ENCODE data around the gene FRAS1. TPM values are rescaled to one million over a fixed set of nuclear protein-coding genes. Genes with fewer than 3 reads are reported as not detected.
"Not testable (repeated sequence)": the region's sequence is repeated elsewhere in the genome, so short reads cannot be mapped to it uniquely, and the experiment has no call there.

The FRAS1 gene
- polyA plus RNA-seq (2013), result 0.03 TPM

GRCh38 chr4:78057135-78057599 is at the start of gene FRAS1:
Gene FRAS1, plus strand, starts transcription at chr4:78057323. Its CDS starts 687 bp downstream, at chr4:78058010.
- Histone ChIP-seq H3K27me3 (replicated peaks in 2 of 5; ENCODE audit: control insufficient read depth in 4 of 5, insufficient read depth in 5 of 5, low read length in 4 of 5) (peaks cover 2 to 46% (median 28%) of the 10 kb centered on the region in 5 experiments), H3K27ac (ENCODE audit: insufficient read depth in 1 of 2, low read depth in 1 of 2, low read length in 2 of 2, poor library complexity in 1 of 2, severe bottlenecking in 2 of 2) (no peak within 1 kb of the TSS), H3K4me3 (ENCODE audit: control insufficient read depth in 1 of 7, extremely low read depth in 1 of 7, insufficient read depth in 4 of 7, low read depth in 2 of 7, low read length in 6 of 7) (peak within 1 kb of the TSS; percentile 27 to 84 (median 74)), H3K36me3 (ENCODE audit: control insufficient read depth in 4 of 4, insufficient read depth in 4 of 4, low read length in 3 of 4) (no peaks in the 10 kb centered on the region), H3K9me3 (ENCODE audit: control extremely low read depth in 1 of 5, control insufficient read depth in 4 of 5, insufficient read depth in 2 of 5, low read depth in 1 of 5, low read length in 4 of 5) (no peaks in the 10 kb centered on the region), H3K4me1 (ENCODE audit: control extremely low read depth in 1 of 4, control insufficient read depth in 4 of 4, insufficient read depth in 4 of 4, low read length in 3 of 4) (peaks cover 7 to 34% (median 32%) of the 10 kb centered on the region in 4 experiments)
- DNase-seq, result peak; percentile 34 to 70 (median 55)
- ChIA-PET CTCF (no interaction called here), POLR2A (interaction anchor here (1.1 kb wide), 1 partner anchor 816 kb away, joined by 4 read pairs; no protein-coding TSS in a partner anchor)
- 0% methylated on average over 16 of the region's 39 CpGs for WGBS (ENCODE audit: insufficient coverage)

- H3K4me1 ChIP-seq (ENCODE audit: control extremely low read depth in 1 of 4, control insufficient read depth in 4 of 4, insufficient read depth in 4 of 4, low read length in 3 of 4); H3K27ac ChIP-seq (ENCODE audit: insufficient read depth in 1 of 2, low read depth in 1 of 2, low read length in 2 of 2, poor library complexity in 1 of 2, severe bottlenecking in 2 of 2); H3K27me3 ChIP-seq (replicated peaks in 2 of 5; ENCODE audit: control insufficient read depth in 4 of 5, insufficient read depth in 5 of 5, low read length in 4 of 5); DNase-seq; H3K36me3 ChIP-seq (ENCODE audit: control insufficient read depth in 4 of 4, insufficient read depth in 4 of 4, low read length in 3 of 4); POLR2A ChIA-PET; CTCF ChIA-PET; H3K4me3 ChIP-seq (ENCODE audit: control insufficient read depth in 1 of 7, extremely low read depth in 1 of 7, insufficient read depth in 4 of 7, low read depth in 2 of 7, low read length in 6 of 7): not testable (repeated sequence)
- WGBS (ENCODE audit: insufficient coverage), result 100% methylated on average over 4 of the region's 5 CpGs
- H3K9me3 ChIP-seq (ENCODE audit: control extremely low read depth in 1 of 5, control insufficient read depth in 4 of 5, insufficient read depth in 2 of 5, low read depth in 1 of 5, low read length in 4 of 5), result peaks cover 3 to 24% (median 10%) of the 10 kb centered on the region in 5 experiments
These were observed 46.1 kb upstream of the FRAS1 start for GRCh38 chr4:78011003-78011402.

GRCh38 chr4:78014889-78015886 is 41.9 kb upstream of the FRAS1 start:
- no peak overlapping the region for H3K27ac ChIP-seq (ENCODE audit: insufficient read depth in 1 of 2, low read depth in 1 of 2, low read length in 2 of 2, poor library complexity in 1 of 2, severe bottlenecking in 2 of 2)
- ChIA-PET CTCF (interaction anchor here (1.4 kb wide), 1 partner anchor 44 kb away, joined by 3 read pairs; no protein-coding TSS in a partner anchor), POLR2A (no interaction called here)
- H3K9me3 ChIP-seq (ENCODE audit: control extremely low read depth in 1 of 5, control insufficient read depth in 4 of 5, insufficient read depth in 2 of 5, low read depth in 1 of 5, low read length in 4 of 5), result peaks cover 3 to 24% (median 9%) of the 10 kb centered on the region in 5 experiments
- no peaks in the 10 kb centered on the region for H3K4me1 ChIP-seq (ENCODE audit: control extremely low read depth in 1 of 4, control insufficient read depth in 4 of 4, insufficient read depth in 4 of 4, low read length in 3 of 4)
- WGBS (ENCODE audit: insufficient coverage), result 96% methylated on average over 5 of the region's 10 CpGs
- no peaks in the 10 kb centered on the region for H3K36me3 ChIP-seq (ENCODE audit: control insufficient read depth in 4 of 4, insufficient read depth in 4 of 4, low read length in 3 of 4)
- DNase-seq, result no peak
- no peaks in the 10 kb centered on the region for H3K27me3 ChIP-seq (replicated peaks in 2 of 5; ENCODE audit: control insufficient read depth in 4 of 5, insufficient read depth in 5 of 5, low read length in 4 of 5)
- no peak overlapping the region for H3K4me3 ChIP-seq (ENCODE audit: control insufficient read depth in 1 of 7, extremely low read depth in 1 of 7, insufficient read depth in 4 of 7, low read depth in 2 of 7, low read length in 6 of 7)

DNA sequence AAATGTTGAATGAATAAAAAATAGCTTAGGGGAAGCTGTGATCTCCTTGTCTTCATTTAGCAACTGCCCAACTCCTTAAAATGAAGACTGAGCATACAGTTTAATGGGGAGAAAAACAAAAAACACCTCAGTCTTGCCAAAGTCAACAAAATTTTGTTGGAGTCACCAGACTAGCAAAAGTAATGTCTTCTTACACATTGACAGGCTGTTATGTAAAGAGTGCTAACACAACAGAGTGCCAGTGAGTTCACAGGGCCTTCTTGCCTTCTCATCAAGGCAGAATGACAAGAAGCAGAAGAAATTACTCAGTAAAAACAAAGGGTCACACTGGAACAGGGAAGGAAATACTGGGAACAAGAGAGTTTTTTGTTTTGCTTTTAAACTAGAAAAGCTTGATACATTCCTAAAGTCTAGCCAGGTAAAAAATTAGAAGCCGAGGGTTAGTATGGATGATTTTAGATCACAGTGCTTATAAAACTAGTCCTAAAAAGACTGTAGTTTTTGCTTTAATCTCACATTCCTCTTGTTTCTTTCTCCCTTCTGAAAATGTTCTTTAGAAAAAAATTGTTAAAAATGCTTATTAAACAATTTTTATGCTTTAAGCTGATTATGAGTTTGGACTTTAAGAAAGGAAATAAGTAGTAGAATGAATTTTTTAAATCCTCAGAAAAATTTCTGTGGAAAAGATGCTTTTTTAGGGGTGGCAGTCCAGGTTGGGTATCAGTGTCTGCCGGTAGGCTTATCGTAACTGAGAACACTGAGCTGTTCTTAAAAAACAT is 38.7 kb upstream of the FRAS1 start:
- 100% methylated on average over 2 of the region's 3 CpGs for WGBS (ENCODE audit: insufficient coverage)
- no peaks in the 10 kb centered on the region for H3K9me3 ChIP-seq (ENCODE audit: control extremely low read depth in 1 of 5, control insufficient read depth in 4 of 5, insufficient read depth in 2 of 5, low read depth in 1 of 5, low read length in 4 of 5)
- CTCF ChIA-PET, result no interaction called here

GRCh38 chr4:78019414-78019813 is 37.7 kb upstream of the FRAS1 start:
- CTCF ChIA-PET, result no interaction called here
- H3K27me3 ChIP-seq (replicated peaks in 2 of 5; ENCODE audit: control insufficient read depth in 4 of 5, insufficient read depth in 5 of 5, low read length in 4 of 5), result no peaks in the 10 kb centered on the region
- H3K27ac ChIP-seq (ENCODE audit: insufficient read depth in 1 of 2, low read depth in 1 of 2, low read length in 2 of 2, poor library complexity in 1 of 2, severe bottlenecking in 2 of 2), result no peak overlapping the region
- no peaks in the 10 kb centered on the region for H3K36me3 ChIP-seq (ENCODE audit: control insufficient read depth in 4 of 4, insufficient read depth in 4 of 4, low read length in 3 of 4)
- DNase-seq, result no peak
- H3K4me3 ChIP-seq (ENCODE audit: control insufficient read depth in 1 of 7, extremely low read depth in 1 of 7, insufficient read depth in 4 of 7, low read depth in 2 of 7, low read length in 6 of 7), result no peak overlapping the region
- POLR2A ChIA-PET, result no interaction called here
- no peaks in the 10 kb centered on the region for H3K4me1 ChIP-seq (ENCODE audit: control extremely low read depth in 1 of 4, control insufficient read depth in 4 of 4, insufficient read depth in 4 of 4, low read length in 3 of 4)
- H3K9me3 ChIP-seq (ENCODE audit: control extremely low read depth in 1 of 5, control insufficient read depth in 4 of 5, insufficient read depth in 2 of 5, low read depth in 1 of 5, low read length in 4 of 5), result no peaks in the 10 kb centered on the region

More for the DNA sequence above, 38.7 kb upstream of the FRAS1 start:
- no peak overlapping the region for H3K4me3 ChIP-seq (ENCODE audit: control insufficient read depth in 1 of 7, extremely low read depth in 1 of 7, insufficient read depth in 4 of 7, low read depth in 2 of 7, low read length in 6 of 7)
- DNase-seq, result no peak
- H3K27me3 ChIP-seq (replicated peaks in 2 of 5; ENCODE audit: control insufficient read depth in 4 of 5, insufficient read depth in 5 of 5, low read length in 4 of 5), result no peaks in the 10 kb centered on the region
- no peaks in the 10 kb centered on the region for H3K36me3 ChIP-seq (ENCODE audit: control insufficient read depth in 4 of 4, insufficient read depth in 4 of 4, low read length in 3 of 4)
- no peaks in the 10 kb centered on the region for H3K4me1 ChIP-seq (ENCODE audit: control extremely low read depth in 1 of 4, control insufficient read depth in 4 of 4, insufficient read depth in 4 of 4, low read length in 3 of 4)
- POLR2A ChIA-PET, result no interaction called here
- H3K27ac ChIP-seq (ENCODE audit: insufficient read depth in 1 of 2, low read depth in 1 of 2, low read length in 2 of 2, poor library complexity in 1 of 2, severe bottlenecking in 2 of 2), result no peak overlapping the region

DNA sequence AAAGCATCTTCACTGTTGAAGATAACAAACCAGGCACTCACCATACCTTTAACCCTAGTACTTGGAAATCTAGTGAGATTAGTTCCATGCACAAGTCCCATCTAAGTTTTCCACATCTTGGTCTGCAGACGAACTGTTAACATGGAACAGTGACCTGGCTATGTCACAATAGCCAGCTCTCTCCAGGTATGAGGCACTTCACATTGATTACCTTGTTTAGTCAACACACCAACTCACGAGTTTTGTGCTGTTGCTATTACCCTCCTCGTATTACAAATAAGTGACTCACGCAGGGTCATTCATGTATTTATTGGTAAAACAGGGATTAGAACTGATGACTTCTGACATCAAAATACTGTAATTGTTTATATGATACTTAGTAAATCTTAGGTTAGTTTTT is 36.4 kb upstream of the FRAS1 start:
- H3K4me1 ChIP-seq (ENCODE audit: control extremely low read depth in 1 of 4, control insufficient read depth in 4 of 4, insufficient read depth in 4 of 4, low read length in 3 of 4), result no peaks in the 10 kb centered on the region
- 100% methylated on average over 1 of the region's 4 CpGs for WGBS (ENCODE audit: insufficient coverage)
- H3K36me3 ChIP-seq (ENCODE audit: control insufficient read depth in 4 of 4, insufficient read depth in 4 of 4, low read length in 3 of 4), result no peaks in the 10 kb centered on the region
- ChIA-PET POLR2A (no interaction called here), CTCF (interaction anchor here (0.8 kb wide), 1 partner anchor 39 kb away, joined by 3 read pairs; no protein-coding TSS in a partner anchor)
- H3K9me3 ChIP-seq (ENCODE audit: control extremely low read depth in 1 of 5, control insufficient read depth in 4 of 5, insufficient read depth in 2 of 5, low read depth in 1 of 5, low read length in 4 of 5), result no peaks in the 10 kb centered on the region
- H3K27me3 ChIP-seq (replicated peaks in 2 of 5; ENCODE audit: control insufficient read depth in 4 of 5, insufficient read depth in 5 of 5, low read length in 4 of 5), result no peaks in the 10 kb centered on the region
- no peak overlapping the region for H3K27ac ChIP-seq (ENCODE audit: insufficient read depth in 1 of 2, low read depth in 1 of 2, low read length in 2 of 2, poor library complexity in 1 of 2, severe bottlenecking in 2 of 2)
- no peak overlapping the region for H3K4me3 ChIP-seq (ENCODE audit: control insufficient read depth in 1 of 7, extremely low read depth in 1 of 7, insufficient read depth in 4 of 7, low read depth in 2 of 7, low read length in 6 of 7)
- DNase-seq, result no peak
